ENCODE measurements around the gene RHO.

Gene RHO

GRCh38 chr3:129548104-129548965 lies 19.9 kb downstream of the RHO start:
- DNase-seq: no peak

DNA sequence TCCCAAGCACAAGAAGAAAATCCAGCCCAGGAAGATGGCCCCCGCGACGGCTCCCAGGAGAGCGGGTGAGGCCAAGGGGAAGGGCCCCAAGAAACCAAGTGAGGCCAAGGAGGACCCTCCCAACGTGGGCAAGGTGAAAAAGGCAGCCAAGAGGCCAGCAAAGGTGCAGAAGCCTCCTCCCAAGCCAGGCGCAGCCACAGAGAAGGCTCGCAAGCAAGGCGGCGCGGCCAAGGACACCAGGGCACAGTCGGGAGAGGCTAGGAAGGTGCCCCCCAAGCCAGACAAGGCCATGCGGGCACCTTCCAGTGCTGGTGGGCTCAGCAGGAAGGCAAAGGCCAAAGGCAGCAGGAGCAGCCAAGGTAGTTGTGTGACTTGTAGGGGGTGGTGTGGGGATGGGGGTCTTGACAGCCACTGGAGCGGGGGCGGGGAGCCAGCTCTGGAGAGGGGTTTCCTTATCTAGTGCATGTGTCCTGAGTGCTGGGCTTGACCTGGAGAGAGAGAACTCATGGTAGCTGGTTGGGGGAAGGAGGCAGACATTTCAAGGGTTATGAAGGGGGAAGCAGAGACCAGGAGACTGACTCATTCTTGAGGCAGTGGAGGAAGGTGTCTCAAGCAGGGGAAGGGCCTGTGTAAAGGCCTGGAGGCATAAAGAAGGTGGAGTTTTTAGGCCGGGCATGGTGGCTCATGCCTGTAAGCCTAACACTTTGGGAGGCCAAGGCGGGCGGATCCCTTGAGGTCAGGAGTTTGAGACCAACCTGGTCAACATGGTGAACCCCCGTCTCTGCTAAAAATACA lies 20.8 kb downstream of the RHO start:
- peak; percentile 34 to 41 for DNase-seq

GRCh38 chr3:129549805-129550204 lies 21.4 kb downstream of the RHO start:
- DNase-seq: peak in 1 of 2 experiments; percentile 24

DNA sequence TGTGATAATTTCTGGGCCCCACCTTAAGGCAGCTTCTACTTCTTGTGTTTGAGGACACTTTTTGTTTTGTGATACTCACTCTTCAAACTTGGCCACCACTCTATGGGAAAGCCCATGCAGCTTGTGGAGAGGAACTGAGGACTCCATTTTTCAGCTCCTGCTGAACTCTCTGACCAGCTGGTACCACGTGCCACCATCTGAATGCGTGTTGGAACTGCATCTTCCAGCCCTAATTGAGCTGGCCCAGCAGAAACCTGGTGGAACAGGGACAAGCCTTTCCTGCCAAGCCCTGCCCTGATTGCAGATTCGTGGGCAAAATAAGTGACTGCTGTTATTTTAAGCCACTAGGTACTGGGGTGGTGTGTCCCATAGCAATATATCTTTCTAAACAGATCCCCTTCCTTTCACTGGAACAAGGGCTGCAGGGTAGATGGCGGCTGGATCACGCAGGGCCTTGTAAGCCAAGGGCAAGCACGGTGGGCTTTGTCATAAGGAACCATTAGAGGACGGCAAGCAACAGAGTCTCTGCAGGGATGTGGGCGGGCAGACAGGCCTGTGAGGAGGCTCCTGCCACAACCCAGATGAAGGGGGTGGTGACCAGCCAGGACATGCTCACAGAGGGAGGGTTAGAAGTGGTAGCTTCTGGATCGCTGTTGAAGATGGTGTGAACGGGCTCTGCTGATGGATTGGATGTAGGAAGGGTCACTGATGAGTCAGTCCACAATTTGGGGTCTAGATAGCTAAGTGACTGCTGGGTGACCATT lies 24.0 kb downstream of the RHO start:
- no peak for DNase-seq

DNA sequence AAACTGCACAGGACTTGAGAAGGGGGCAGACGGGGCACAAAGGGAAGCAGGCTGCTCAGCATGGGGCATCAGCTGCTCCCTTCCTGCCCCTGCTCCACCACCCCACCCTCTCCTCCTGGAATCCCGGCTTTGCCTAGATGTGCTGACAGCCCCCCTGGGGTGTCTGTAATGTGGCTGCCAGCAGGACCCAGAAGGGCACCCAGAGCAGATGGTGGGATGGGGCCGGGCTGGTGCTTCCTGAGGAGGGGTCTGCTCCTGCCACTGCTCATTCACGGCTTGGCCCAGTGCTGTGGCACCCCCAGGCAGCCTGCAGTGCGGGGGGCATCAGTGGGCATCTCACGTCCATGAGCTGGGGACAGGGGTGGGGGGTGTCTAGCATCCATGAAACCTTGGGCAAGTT lies 24.7 kb downstream of the RHO start:
- no peak for DNase-seq

DNA sequence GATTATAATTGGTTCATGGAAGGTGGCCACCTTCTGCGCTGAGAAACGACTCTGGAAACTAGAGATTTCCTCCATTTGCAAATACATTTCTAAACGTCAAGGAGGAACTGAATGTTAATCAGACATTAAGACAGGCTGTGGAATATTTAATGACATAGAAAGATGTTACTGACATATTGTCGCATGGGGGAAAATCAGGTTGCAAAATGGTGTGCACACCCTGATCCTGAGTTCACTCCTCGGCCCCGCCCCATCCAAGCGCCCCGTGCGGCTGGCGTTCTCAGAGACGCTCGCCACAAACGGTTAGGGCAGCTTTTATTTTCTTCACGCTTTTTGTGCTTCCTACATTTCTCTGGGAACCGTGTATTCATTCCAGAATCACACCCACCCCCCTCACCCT lies 25.3 kb downstream of the RHO start:
- DNase-seq: no peak

DNA sequence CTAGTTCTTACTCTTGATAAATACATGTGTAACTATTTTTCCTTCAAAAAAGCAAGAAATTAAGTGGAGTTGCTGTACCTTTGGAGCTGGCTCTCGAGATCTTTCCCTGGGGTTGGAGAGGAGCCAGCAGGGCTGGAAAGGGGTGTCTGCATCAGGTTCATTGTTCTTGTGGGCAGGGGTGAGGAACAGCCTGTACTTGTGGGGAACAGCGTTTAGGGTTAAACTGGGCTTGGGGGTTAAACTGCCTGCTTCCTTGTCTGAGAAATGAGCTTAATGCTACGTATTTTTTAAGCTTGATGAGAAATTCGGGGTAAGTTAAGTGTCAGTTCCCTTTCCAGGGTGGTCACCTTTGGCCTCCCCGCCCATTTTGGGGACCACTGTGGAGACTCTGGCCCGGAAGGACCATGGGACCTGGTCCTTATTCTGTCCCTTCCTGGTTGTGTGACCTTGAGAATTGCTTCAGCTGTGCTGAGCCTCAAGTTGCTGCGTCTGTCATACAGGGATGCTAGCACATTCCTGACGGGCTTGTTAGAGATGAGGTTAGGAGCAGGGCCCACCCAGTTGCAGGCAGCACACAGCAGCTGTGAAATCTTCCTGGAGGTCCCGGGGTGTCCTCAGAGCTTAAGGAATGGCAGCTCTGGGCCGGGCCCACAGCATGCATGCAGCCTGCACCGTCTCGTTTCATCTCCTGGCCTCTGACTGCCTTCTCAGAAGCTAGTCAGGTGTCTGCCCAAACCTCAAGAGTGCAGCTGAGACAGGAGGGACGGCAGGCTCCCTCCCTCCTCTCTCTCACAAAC lies 26.1 kb downstream of the RHO start:
- no peak for DNase-seq

DNA sequence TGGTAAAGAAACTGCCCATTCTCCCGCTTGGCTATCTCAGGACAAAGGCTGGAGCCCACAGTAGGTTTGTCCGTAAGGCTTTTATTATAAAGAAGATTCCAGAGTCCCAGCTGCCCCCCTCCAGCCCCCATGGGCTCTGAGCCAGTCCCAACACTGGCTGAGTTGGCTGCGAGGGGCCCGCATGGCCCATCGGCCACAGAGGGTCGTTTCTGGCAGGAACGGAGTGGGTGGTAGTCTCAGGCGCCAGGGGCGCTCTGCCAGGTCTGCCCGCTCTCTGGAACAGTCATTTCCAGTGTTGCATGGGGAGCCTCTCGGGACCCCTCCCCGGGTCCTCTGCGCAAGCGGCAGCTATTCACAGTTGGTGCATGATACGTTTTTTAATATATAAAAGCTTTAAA lies 26.7 kb downstream of the RHO start:
- no peak for DNase-seq

- DNase-seq: no peak
Measured at GRCh38 chr3:129555616-129556357, 27.3 kb downstream of the RHO start.

DNA sequence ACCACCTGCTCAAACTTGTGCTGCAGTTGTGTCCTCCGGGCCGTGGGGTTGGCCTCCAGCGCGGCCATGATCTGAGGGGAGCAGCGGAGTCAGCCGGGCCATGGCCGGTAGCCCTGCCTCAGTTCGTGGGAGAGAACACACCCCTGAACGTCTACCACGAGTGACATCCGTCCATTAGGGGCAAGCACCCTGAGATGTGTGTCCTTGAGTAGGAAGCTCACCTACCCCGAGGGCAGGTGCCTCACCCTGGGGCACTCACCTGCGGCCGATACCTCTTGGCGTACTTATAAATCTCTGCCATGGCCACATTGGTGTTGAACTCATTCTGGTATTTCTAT lies 27.9 kb downstream of the RHO start:
- no peak for DNase-seq

- DNase-seq: no peak
Measured at GRCh38 chr3:129556890-129557547, 28.6 kb downstream of the RHO start.

GRCh38 chr3:129557548-129557894 lies 29.1 kb downstream of the RHO start:
- no peak for DNase-seq

GRCh38 chr3:129558081-129558771 lies 29.8 kb downstream of the RHO start:
- no peak for DNase-seq

- no peak for DNase-seq
Measured at GRCh38 chr3:129558772-129559564, 30.5 kb downstream of the RHO start.

DNA sequence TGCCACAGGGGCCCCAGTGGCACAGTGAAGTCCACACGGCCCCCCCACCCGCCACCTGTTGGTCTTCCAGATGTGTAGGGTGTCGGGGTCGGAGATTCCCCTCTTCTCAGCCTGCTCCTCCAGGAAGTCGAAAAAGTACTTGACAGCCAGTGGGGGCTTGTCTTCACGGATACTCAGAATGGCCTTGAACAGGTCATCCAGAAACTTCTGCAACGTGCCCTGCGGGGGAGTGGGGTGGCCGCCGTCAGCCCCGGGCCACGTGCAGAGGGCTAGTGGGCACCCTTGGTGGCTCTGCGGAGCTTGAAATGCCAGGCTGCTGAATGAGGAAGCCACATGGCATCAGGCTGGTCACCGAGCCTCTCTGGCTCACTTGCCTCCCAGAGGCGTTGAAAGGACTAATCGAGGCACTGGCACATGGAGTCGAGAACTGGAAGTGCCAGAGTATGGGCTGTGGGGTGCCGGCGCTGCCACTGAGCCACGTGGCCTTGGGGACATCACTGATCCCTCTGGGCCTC lies 31.2 kb downstream of the RHO start:
- no peak for DNase-seq

GRCh38 chr3:129560269-129560787 lies 31.9 kb downstream of the RHO start:
- no peak for DNase-seq

GRCh38 chr3:129560911-129561594 lies 32.6 kb downstream of the RHO start:
- DNase-seq: no peak

- no peak for DNase-seq
Measured at GRCh38 chr3:129561619-129562248, 33.3 kb downstream of the RHO start.
